Neural crest cell (in vitro differentiated cells): ENCODE data around the gene SLC4A1. TPM values are rescaled to one million over a fixed set of nuclear protein-coding genes. Genes with fewer than 3 reads are reported as not detected.

Experiments
- DNase-seq: peaks from one replicate; pipeline ENCODE4 v3.0.0; 2021; ENCODE audit warnings: low read depth, mixed read lengths, low spot score
- H3K27ac Mint-ChIP-seq: one replicate; pipeline ENCODE4 v1.8.0; 2021; ENCODE audit warnings: mild to moderate bottlenecking, mixed read lengths; ENCODE audit not compliant: unreplicated experiment
- H3K27me3 Mint-ChIP-seq: 2 replicates; pipeline ENCODE4 v1.8.0; 2021; ENCODE audit warnings: low read depth, mild to moderate bottlenecking, mixed read lengths
- H3K36me3 Mint-ChIP-seq: 2 replicates; pipeline ENCODE4 v1.8.0; 2021; ENCODE audit warnings: low read depth, mild to moderate bottlenecking, mixed read lengths
- H3K4me1 Mint-ChIP-seq: 2 replicates; pipeline ENCODE4 v1.8.0; 2021; ENCODE audit warnings: mixed read lengths
- H3K4me3 Mint-ChIP-seq: one replicate; pipeline ENCODE4 v1.8.0; 2021; ENCODE audit warnings: mild to moderate bottlenecking, mixed read lengths
- H3K9me3 Mint-ChIP-seq: 2 replicates; pipeline ENCODE4 v1.8.0; 2021; ENCODE audit warnings: mixed read lengths
- CTCF ChIP-seq: fragments of 200-600 bp; sonication (generic); conservative IDR thresholded peaks from 2 replicates; pipeline ENCODE4 v1.5.0; 2021; ENCODE audit warnings: antibody characterized with exemption, mild to moderate bottlenecking
- total RNA-seq: library from RNA; stranded (reverse); gene quantifications from 2 replicates; pipeline ENCODE4 v1.2.1, GENCODE V29; 2021

Gene SLC4A1
- total RNA-seq, 1 donor from 2014 or later = not detected

- peak; percentile 91 for TF ChIP-seq CTCF
- Mint-ChIP-seq H3K4me1 (peaks cover 16% of the 10 kb centered on the region), H3K36me3 (peaks cover 19% of the 10 kb centered on the region), H3K4me3 (peak overlapping the region; percentile 41), H3K27me3 (no peaks in the 10 kb centered on the region), H3K9me3 (no peaks in the 10 kb centered on the region), H3K27ac (no peak overlapping the region)
- peak; percentile 86 for DNase-seq
Observed at GRCh38 chr17:44210342-44211192, 57.4 kb downstream of the SLC4A1 start.

GRCh38 chr17:44209786-44210341 is 58.1 kb downstream of the SLC4A1 start:
- H3K4me1 Mint-ChIP-seq = peaks cover 16% of the 10 kb centered on the region
- no peak overlapping the region for H3K27ac Mint-ChIP-seq

GRCh38 chr17:44207743-44208142 is 60.2 kb downstream of the SLC4A1 start:
- H3K36me3 Mint-ChIP-seq = peaks cover 9% of the 10 kb centered on the region
- no peak overlapping the region for H3K27ac Mint-ChIP-seq
- TF ChIP-seq CTCF = no peak
- H3K9me3 Mint-ChIP-seq = no peaks in the 10 kb centered on the region
- no peak for DNase-seq
- peaks cover 21% of the 10 kb centered on the region for H3K4me1 Mint-ChIP-seq
- H3K27me3 Mint-ChIP-seq = no peaks in the 10 kb centered on the region
- peak overlapping the region; percentile 19 for H3K4me3 Mint-ChIP-seq

More at GRCh38 chr17:44209786-44210341, 58.1 kb downstream of the SLC4A1 start:
- no peak for TF ChIP-seq CTCF
- Mint-ChIP-seq H3K9me3 (no peaks in the 10 kb centered on the region), H3K36me3 (peaks cover 16% of the 10 kb centered on the region), H3K4me3 (peak overlapping the region; percentile 41), H3K27me3 (no peaks in the 10 kb centered on the region)
- DNase-seq = no peak

- no peak for TF ChIP-seq CTCF
- no peaks in the 10 kb centered on the region for H3K27me3 Mint-ChIP-seq
- DNase-seq = no peak
- no peaks in the 10 kb centered on the region for H3K9me3 Mint-ChIP-seq
- no peak overlapping the region for H3K27ac Mint-ChIP-seq
- H3K36me3 Mint-ChIP-seq = peaks cover 8% of the 10 kb centered on the region
- peaks cover 20% of the 10 kb centered on the region for H3K4me1 Mint-ChIP-seq
- H3K4me3 Mint-ChIP-seq = no peak overlapping the region
Observed at GRCh38 chr17:44207319-44207718, 60.6 kb downstream of the SLC4A1 start.

- Mint-ChIP-seq H3K4me1 (peaks cover 20% of the 10 kb centered on the region), H3K4me3 (no peak overlapping the region), H3K27ac (no peak overlapping the region), H3K36me3 (peaks cover 8% of the 10 kb centered on the region), H3K9me3 (no peaks in the 10 kb centered on the region), H3K27me3 (no peaks in the 10 kb centered on the region)
- DNase-seq = no peak
- TF ChIP-seq CTCF = no peak
Observed at GRCh38 chr17:44206825-44207155, 61.1 kb downstream of the SLC4A1 start.
